ENCODE data around the gene CDH12.

DNA sequence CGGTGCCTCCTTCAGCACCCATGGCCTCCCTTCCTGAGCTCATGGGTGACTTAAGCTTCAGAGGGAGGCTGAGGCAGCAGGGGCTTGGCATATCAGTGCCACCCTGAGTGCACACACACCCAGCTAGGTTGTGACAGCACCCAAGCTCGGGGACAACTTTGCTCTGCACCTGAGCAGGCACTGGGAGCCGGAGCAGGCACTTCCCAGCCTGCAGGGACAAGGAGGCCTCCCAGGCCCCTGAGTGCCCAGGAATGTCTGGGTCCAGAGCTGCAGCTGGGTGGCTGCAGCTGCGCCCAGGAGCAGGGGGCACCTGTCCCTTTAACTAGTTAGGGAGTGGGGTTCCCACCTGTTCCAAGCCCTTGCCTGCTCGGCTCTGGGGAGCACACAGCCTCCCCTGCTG lies 48.7 kb upstream of the CDH12 start:
- TF ChIP-seq CTCF (IDR thresholded peaks at IDR 0.05) (no peak), POLR2A (IDR thresholded peaks at IDR 0.05) (no peak)

Measured in ovary (tissue), 3 donors.